ENCODE results near the gene CEP57L1.

CEP57L1 gene

GRCh38 chr6:109166673-109167072, 71.4 kb downstream of the CEP57L1 start:
- H3K4me3 ChIP-seq (ENCODE audit: low read length), result no peak overlapping the region
- H3K4me1 ChIP-seq (ENCODE audit: low read length), result no peaks in the 10 kb centered on the region
- H3K9me2 ChIP-seq (replicated peaks; ENCODE audit: insufficient read depth, low read length), result no peaks in the 10 kb centered on the region
- TF ChIP-seq EZH2 (optimal IDR thresholded peaks at IDR 0.05; ENCODE audit: low read depth, low read length) (no peak), EZH2phosphoT487 (IDR thresholded peaks at IDR 0.05; ENCODE audit: low read length) (no peak), CTCF (IDR thresholded peaks at IDR 0.05; ENCODE audit: low read length) (no peak)
- no peaks in the 10 kb centered on the region for H3K27me3 ChIP-seq (replicated peaks; ENCODE audit: insufficient read depth, low read length)
- H3K36me3 ChIP-seq (replicated peaks; ENCODE audit: insufficient read depth, low read length), result no peaks in the 10 kb centered on the region
- no peaks in the 10 kb centered on the region for H3K79me2 ChIP-seq (ENCODE audit: low read length)
- no peak overlapping the region for H3K27ac ChIP-seq (ENCODE audit: low read length)
- no peaks in the 10 kb centered on the region for H3K9me3 ChIP-seq (replicated peaks; ENCODE audit: insufficient read depth, low read length)
- no peak for DNase-seq
- H3F3A ChIP-seq (ENCODE audit: insufficient read depth, low read length), result no peaks in the 10 kb centered on the region
- no peak overlapping the region for H3K4me2 ChIP-seq (ENCODE audit: low read depth, low read length)
- no peak overlapping the region for H2AFZ ChIP-seq (ENCODE audit: low read length)
- H4K20me1 ChIP-seq (ENCODE audit: insufficient read depth, low read length), result no peaks in the 10 kb centered on the region
- H3K9ac ChIP-seq (ENCODE audit: low read length), result no peak overlapping the region

- Histone ChIP-seq H3K27ac (ENCODE audit: low read length) (no peak overlapping the region), H3K4me3 (ENCODE audit: low read length) (no peak overlapping the region), H3K79me2 (ENCODE audit: low read length) (no peaks in the 10 kb centered on the region), H3K36me3 (replicated peaks; ENCODE audit: insufficient read depth, low read length) (no peaks in the 10 kb centered on the region), H2AFZ (ENCODE audit: low read length) (no peak overlapping the region), H3K4me1 (ENCODE audit: low read length) (no peaks in the 10 kb centered on the region), H3K9ac (ENCODE audit: low read length) (no peak overlapping the region), H3K4me2 (ENCODE audit: low read depth, low read length) (no peak overlapping the region), H3K9me2 (replicated peaks; ENCODE audit: insufficient read depth, low read length) (no peaks in the 10 kb centered on the region), H3F3A (ENCODE audit: insufficient read depth, low read length) (no peaks in the 10 kb centered on the region), H4K20me1 (ENCODE audit: insufficient read depth, low read length) (no peaks in the 10 kb centered on the region), H3K27me3 (replicated peaks; ENCODE audit: insufficient read depth, low read length) (no peaks in the 10 kb centered on the region), H3K9me3 (replicated peaks; ENCODE audit: insufficient read depth, low read length) (no peaks in the 10 kb centered on the region)
- TF ChIP-seq CTCF (IDR thresholded peaks at IDR 0.05; ENCODE audit: low read length) (no peak), EZH2 (optimal IDR thresholded peaks at IDR 0.05; ENCODE audit: low read depth, low read length) (no peak), EZH2phosphoT487 (IDR thresholded peaks at IDR 0.05; ENCODE audit: low read length) (no peak)
- no peak for DNase-seq
Observed at GRCh38 chr6:109167562-109167961, 72.3 kb downstream of the CEP57L1 start.

GRCh38 chr6:109170333-109170732, 75.0 kb downstream of the CEP57L1 start:
- no peak overlapping the region for H2AFZ ChIP-seq (ENCODE audit: low read length)
- no peaks in the 10 kb centered on the region for H3F3A ChIP-seq (ENCODE audit: insufficient read depth, low read length)
- no peaks in the 10 kb centered on the region for H3K9me2 ChIP-seq (replicated peaks; ENCODE audit: insufficient read depth, low read length)
- TF ChIP-seq EZH2phosphoT487 (IDR thresholded peaks at IDR 0.05; ENCODE audit: low read length) (no peak), CTCF (IDR thresholded peaks at IDR 0.05; ENCODE audit: low read length) (no peak), EZH2 (optimal IDR thresholded peaks at IDR 0.05; ENCODE audit: low read depth, low read length) (no peak)
- H4K20me1 ChIP-seq (ENCODE audit: insufficient read depth, low read length), result no peaks in the 10 kb centered on the region
- no peak overlapping the region for H3K4me3 ChIP-seq (ENCODE audit: low read length)
- no peak overlapping the region for H3K27ac ChIP-seq (ENCODE audit: low read length)
- no peaks in the 10 kb centered on the region for H3K9me3 ChIP-seq (replicated peaks; ENCODE audit: insufficient read depth, low read length)
- no peaks in the 10 kb centered on the region for H3K36me3 ChIP-seq (replicated peaks; ENCODE audit: insufficient read depth, low read length)
- H3K4me2 ChIP-seq (ENCODE audit: low read depth, low read length), result no peak overlapping the region
- no peak for DNase-seq
- H3K79me2 ChIP-seq (ENCODE audit: low read length), result no peaks in the 10 kb centered on the region
- H3K4me1 ChIP-seq (ENCODE audit: low read length), result no peaks in the 10 kb centered on the region
- no peak overlapping the region for H3K9ac ChIP-seq (ENCODE audit: low read length)
- H3K27me3 ChIP-seq (replicated peaks; ENCODE audit: insufficient read depth, low read length), result no peaks in the 10 kb centered on the region
